GM19468 (cell line): ENCODE data around the gene IQGAP1.

Experiments
- ATAC-seq: cut with Tn5 transposase; IDR thresholded peaks from one replicate; pipeline ENCODE4 v1.9.1; 2021; ENCODE audit warnings: mild to moderate bottlenecking, moderate library complexity, moderate number of reproducible peaks; ENCODE audit not compliant: unreplicated experiment; ENCODE audit errors: extremely low read depth

IQGAP1 gene

GRCh38 chr15:90435652-90436337 lies 47.8 kb downstream of the IQGAP1 start:
- ATAC-seq, result no peak

DNA sequence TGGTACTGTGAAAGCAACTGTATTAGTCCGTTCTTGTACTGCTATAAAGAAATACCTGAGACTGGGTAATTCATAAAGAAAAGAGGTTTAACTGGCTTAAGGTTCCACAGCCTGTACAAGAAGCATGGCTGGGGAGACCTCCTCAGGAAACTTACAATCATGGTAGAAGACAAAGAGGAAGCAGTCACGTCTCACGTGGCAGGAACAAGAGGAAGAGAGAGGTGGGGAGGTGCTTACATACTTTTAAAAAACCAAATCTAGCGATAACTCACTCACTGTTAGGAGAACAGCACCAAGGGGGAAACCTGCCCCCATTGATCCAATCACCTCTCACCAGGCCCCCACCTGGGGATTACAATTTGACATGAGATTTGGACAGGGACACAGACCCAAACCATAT lies 48.9 kb downstream of the IQGAP1 start:
- ATAC-seq, result no peak

GRCh38 chr15:90437516-90437915 lies 49.5 kb downstream of the IQGAP1 start:
- ATAC-seq, result no peak

- ATAC-seq, result no peak
Observed at GRCh38 chr15:90439946-90440345, 51.9 kb downstream of the IQGAP1 start.

DNA sequence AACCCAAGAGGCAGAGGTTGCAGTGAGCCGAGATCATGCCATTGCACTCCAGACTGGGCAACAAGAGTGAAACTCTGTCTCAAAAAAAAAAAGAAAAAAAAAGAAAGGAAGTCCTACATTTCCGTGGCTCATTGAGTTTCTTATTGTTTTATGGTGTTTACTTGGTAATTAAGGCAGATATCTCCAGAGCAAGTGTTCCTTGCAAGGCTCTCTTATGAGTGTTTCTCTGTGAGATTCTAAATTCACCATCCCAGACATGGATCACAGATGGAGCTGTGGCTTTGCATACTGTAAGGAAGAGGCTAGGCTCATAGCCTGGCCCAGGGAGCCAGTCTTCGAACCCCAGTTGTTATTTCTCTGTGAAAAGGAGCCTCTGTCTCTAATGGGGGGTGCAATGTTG lies 53.0 kb downstream of the IQGAP1 start:
- no peak for ATAC-seq

GRCh38 chr15:90442423-90442822 lies 54.4 kb downstream of the IQGAP1 start:
- ATAC-seq, result no peak

- no peak for ATAC-seq
Observed at GRCh38 chr15:90449206-90449735, 61.2 kb downstream of the IQGAP1 start.

- ATAC-seq, result no peak
Observed at GRCh38 chr15:90451053-90451850, 63.2 kb downstream of the IQGAP1 start.

DNA sequence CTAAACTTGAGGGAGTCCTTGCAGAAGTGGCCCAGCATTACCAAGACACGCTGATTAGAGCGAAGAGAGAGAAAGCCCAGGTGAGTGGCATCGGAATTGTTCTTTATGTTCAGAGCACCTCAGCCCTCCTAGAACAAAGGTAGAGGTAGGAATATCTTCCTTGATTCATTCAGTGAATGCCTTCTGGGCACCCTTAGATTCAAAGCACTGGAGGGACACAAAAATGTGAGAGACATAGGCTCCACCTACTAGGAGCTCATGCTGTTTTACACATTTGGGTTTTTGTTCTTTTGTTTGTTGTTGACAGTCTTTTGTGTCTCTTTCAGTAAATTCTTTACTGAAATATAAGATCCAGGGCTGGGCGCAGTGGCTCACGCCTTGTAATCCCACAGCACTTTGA lies 68.2 kb downstream of the IQGAP1 start:
- ATAC-seq, result no peak

DNA sequence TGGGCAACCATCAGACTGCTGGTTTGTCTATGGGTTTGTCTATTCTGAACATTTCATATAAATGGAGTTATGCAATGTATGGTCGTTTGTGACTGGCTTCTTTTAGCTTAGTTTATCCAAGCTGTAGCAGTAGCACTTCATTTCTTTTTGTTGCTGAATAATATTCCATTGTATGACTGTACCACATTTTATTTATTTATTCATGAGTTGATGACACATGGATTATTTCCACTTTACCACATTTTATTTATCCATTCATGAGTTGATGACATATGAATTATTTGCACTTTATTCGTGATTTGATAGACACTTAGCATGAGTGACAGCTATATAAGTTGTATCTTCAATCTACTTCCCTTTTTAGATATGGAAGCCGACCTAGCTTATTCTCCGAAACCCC lies 70.0 kb downstream of the IQGAP1 start:
- ATAC-seq, result no peak

DNA sequence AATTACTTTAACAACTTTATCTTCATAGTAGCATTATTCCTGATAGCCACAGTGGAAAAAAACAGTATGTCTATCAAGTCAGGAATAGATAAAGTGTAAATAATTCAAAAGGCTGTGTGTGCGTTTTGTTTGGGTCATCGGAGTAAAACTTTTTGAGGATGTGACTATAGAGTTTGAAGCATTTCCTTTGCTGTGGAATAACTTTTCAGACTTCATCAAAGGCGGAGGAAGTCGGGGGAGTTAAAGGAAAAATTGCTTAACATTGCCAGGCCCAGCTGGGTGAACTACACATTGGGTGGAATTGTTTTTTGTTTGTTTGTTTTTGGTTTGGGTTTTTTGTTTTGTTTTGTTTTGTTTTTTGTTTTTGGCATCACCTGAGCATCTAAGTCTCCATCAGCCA lies 71.3 kb downstream of the IQGAP1 start:
- ATAC-seq, result no peak

GRCh38 chr15:90460142-90460824 lies 72.2 kb downstream of the IQGAP1 start:
- ATAC-seq, result no peak

GRCh38 chr15:90463381-90463780 lies 75.3 kb downstream of the IQGAP1 start:
- no peak for ATAC-seq

GRCh38 chr15:90465140-90465929 lies 77.3 kb downstream of the IQGAP1 start:
- no peak for ATAC-seq

DNA sequence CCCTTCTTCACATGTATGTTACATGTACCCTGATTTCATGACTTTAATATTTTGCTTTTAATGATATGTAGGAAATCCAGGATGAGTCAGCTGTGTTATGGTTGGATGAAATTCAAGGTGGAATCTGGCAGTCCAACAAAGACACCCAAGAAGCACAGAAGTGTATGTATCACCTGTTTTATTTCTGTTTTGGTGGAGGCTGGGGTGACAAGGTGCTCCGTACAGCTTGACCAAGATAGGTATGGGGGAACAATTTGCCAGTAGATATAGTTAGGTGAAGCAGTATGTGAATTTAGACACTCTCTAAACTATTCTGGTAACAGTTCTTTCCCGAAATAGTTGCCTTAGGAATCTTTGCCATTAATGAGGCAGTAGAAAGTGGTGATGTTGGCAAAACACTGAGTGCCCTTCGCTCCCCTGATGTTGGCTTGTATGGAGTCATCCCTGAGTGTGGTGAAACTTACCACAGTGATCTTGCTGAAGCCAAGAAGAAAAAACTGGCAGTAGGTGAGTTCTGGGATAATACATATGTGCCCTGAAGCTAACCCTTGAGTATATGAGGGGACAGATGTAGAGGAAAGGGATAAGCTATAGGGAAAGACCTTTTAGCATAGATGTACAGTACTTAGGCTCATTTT lies 78.0 kb downstream of the IQGAP1 start:
- no peak for ATAC-seq

- no peak for ATAC-seq
Observed at GRCh38 chr15:90469723-90470122, 81.7 kb downstream of the IQGAP1 start.

DNA sequence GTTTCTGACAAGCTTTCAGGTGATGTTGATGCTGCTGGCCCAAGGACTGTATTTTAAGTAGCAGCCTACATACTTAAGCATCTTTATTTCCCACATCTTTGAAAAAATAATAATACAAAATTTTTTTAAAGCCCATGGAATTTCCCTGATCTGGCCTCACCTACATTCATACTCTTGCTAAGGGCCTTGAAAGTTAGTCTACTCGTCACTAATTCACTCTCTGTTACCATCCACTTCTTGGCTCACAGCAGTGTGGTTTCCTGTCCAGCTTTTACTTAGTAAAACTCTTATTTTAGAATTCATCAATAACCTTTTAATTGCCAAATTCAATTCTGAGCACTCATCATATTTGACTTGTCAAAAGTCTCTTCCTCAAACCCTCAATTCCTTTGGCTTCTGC lies 82.4 kb downstream of the IQGAP1 start:
- ATAC-seq, result no peak

DNA sequence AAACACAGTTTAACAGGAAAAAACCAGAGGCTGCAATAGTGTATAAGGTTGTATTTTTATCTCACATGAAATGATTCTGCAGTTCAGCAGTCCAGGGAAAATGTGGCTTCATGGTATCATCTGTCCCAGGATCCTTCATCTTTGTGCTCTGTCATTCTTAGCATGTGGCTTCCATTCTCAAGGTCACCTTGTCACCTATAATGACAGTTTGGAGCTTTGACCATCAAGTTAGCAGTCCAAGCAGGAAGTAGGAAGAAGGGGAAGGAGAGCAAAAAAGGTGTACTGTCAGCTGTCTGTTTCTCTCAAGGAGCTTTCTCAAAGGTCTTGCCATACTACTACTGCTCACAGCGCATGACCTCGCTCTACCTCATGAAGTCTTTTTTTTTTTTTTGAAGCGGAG lies 83.1 kb downstream of the IQGAP1 start:
- no peak for ATAC-seq

DNA sequence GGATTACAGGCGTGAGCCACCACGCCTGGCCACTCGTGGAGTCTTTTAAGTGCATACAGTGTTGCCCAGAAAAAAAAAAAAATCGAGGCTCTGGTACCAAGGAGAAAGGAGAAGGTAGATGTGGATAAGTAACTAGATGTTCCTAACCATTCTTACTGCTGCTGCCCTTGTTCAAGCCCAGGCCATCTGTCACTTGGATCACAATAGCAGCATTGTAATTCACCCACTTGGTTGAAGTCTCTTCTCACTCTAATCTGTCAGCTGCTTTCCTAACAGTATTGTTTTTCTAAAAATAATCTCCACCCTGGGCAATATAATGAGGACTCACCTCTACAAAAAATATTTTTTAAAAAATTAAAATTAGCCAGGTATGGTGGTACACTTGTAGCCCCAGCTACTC lies 83.7 kb downstream of the IQGAP1 start:
- ATAC-seq, result no peak
